GM21390 (cell line): ENCODE measurements around the gene FOXP3.

Experiments
- ATAC-seq: cut with Tn5 transposase; IDR thresholded peaks from one replicate; pipeline ENCODE4 v1.9.1; 2021; ENCODE audit not compliant: unreplicated experiment

Gene FOXP3

GRCh38 chrX:49276207-49276606, 11.7 kb upstream of the FOXP3 start:
- ATAC-seq: no peak

GRCh38 chrX:49273181-49273727, 8.7 kb upstream of the FOXP3 start:
- ATAC-seq: no peak

- no peak for ATAC-seq
Observed at GRCh38 chrX:49272421-49272820, 7.9 kb upstream of the FOXP3 start.

GRCh38 chrX:49271341-49271740, 6.8 kb upstream of the FOXP3 start:
- ATAC-seq: no peak

GRCh38 chrX:49270249-49270921, 5.9 kb upstream of the FOXP3 start:
- ATAC-seq: no peak

- ATAC-seq: peak; percentile 24
Observed at GRCh38 chrX:49269767-49270248, 5.3 kb upstream of the FOXP3 start, which contains the start of gene PPP1R3F. PPP1R3F (plus strand) TSS chrX:49269793; CDS start chrX:49269870, 77 bp downstream.

GRCh38 chrX:49269010-49269766, 4.7 kb upstream of the FOXP3 start:
- ATAC-seq: peak; percentile 88

- no peak for ATAC-seq
Observed at GRCh38 chrX:49268702-49269009, 4.1 kb upstream of the FOXP3 start.

GRCh38 chrX:49266523-49267445, 2.3 kb upstream of the FOXP3 start:
- no peak for ATAC-seq

- ATAC-seq: no peak
Observed at GRCh38 chrX:49263631-49264030, 879 bp downstream of the FOXP3 start.

GRCh38 chrX:49262603-49263002, 1.9 kb downstream of the FOXP3 start:
- ATAC-seq: no peak

- no peak for ATAC-seq
Observed at GRCh38 chrX:49260221-49260985, 4.1 kb downstream of the FOXP3 start.

GRCh38 chrX:49258749-49259124, 5.8 kb downstream of the FOXP3 start:
- no peak for ATAC-seq

GRCh38 chrX:49257846-49258748, 6.4 kb downstream of the FOXP3 start:
- no peak for ATAC-seq

- no peak for ATAC-seq
Observed at GRCh38 chrX:49257074-49257790, 7.3 kb downstream of the FOXP3 start.

GRCh38 chrX:49256268-49256995, 8.1 kb downstream of the FOXP3 start:
- ATAC-seq: no peak

GRCh38 chrX:49254639-49255038, 9.9 kb downstream of the FOXP3 start:
- no peak for ATAC-seq

GRCh38 chrX:49251325-49251724, 13.2 kb downstream of the FOXP3 start:
- no peak for ATAC-seq
